Activated CD8-positive, alpha-beta T cell treated with anti-CD3 and anti-CD28 coated beads, Interleukin-2, amount 10 ng/mL, durations not matched to agents 7 days and 5 days (primary cell): Measurements from ENCODE around the gene NGF. TPM values are rescaled to one million over a fixed set of nuclear protein-coding genes. Genes with fewer than 3 reads are reported as not detected.
"Not testable (repeated sequence)": the region's sequence is repeated elsewhere in the genome, so short reads cannot be mapped to it uniquely, and the experiment has no call there.

Experiments used
- ATAC-seq: fragments of 150-1000 bp; cut with Tn5 transposase; one replicate; pipeline ENCODE4 v1.10.0; 2021; ENCODE audit warnings: moderate library complexity
- CTCF ChIA-PET: fragments of 350-600 bp; sonication (Branson Sonifier 250); formaldehyde crosslinking; loops from one replicate; lab custom pipeline; 2021; ENCODE audit warnings: antibody characterized with exemption; lab: Charles Lee
- POLR2A ChIA-PET: fragments of 350-600 bp; sonication (Branson Sonifier 250); formaldehyde crosslinking; loops from one replicate; lab custom pipeline; 2021; ENCODE audit warnings: antibody characterized with exemption; lab: Charles Lee
- DNase-seq: peaks from one replicate; pipeline ENCODE4 v3.0.0-alpha.2; 2020
- H3K27ac Mint-ChIP-seq: one replicate; pipeline ENCODE4 v1.8.0; 2021; ENCODE audit warnings: mild to moderate bottlenecking, mixed read lengths
- H3K27me3 Mint-ChIP-seq: one replicate; pipeline ENCODE4 v1.8.0; 2021; ENCODE audit warnings: low read depth, mixed read lengths
- H3K36me3 Mint-ChIP-seq: one replicate; pipeline ENCODE4 v1.8.0; 2021; ENCODE audit warnings: low read depth, mixed read lengths
- H3K4me1 Mint-ChIP-seq: one replicate; pipeline ENCODE4 v1.8.0; 2021; ENCODE audit warnings: low read depth, mixed read lengths
- H3K4me3 Mint-ChIP-seq: one replicate; pipeline ENCODE4 v1.8.0; 2021; ENCODE audit warnings: mild to moderate bottlenecking, mixed read lengths
- H3K9me3 Mint-ChIP-seq: one replicate; pipeline ENCODE4 v1.8.0; 2022; ENCODE audit warnings: mixed read lengths; ENCODE audit not compliant: insufficient read depth
- total RNA-seq, 2 experiments: library from RNA; stranded (reverse); gene quantifications; one replicate each; pipeline ENCODE4 v1.2.3, GENCODE V29; 2021

NGF gene
- not detected for total RNA-seq

- no peak for ATAC-seq
- peaks cover 28% of the 10 kb centered on the region for H3K27me3 Mint-ChIP-seq
- H3K4me3 Mint-ChIP-seq, result no peak within 1 kb of the TSS
- H3K4me1 Mint-ChIP-seq, result no peaks in the 10 kb centered on the region
- no peak within 1 kb of the TSS for H3K27ac Mint-ChIP-seq
- CTCF ChIA-PET, result no interaction called here
- no peaks in the 10 kb centered on the region for H3K9me3 Mint-ChIP-seq
- DNase-seq, result no peak
- POLR2A ChIA-PET, result no interaction called here
- no peaks in the 10 kb centered on the region for H3K36me3 Mint-ChIP-seq
These were observed at the start of gene NGF for GRCh38 chr1:115337633-115338456. Gene NGF, minus strand, starts transcription at chr1:115338249. Its CDS starts 51,454 bp downstream, at chr1:115286795.

- CTCF ChIA-PET, ATAC-seq, DNase-seq, H3K9me3 Mint-ChIP-seq, H3K4me3 Mint-ChIP-seq, H3K27me3 Mint-ChIP-seq, POLR2A ChIA-PET, H3K27ac Mint-ChIP-seq, H3K4me1 Mint-ChIP-seq, H3K36me3 Mint-ChIP-seq: not testable (repeated sequence)
These were observed 45.4 kb upstream of the NGF start for GRCh38 chr1:115383455-115383854.

GRCh38 chr1:115379943-115380342, 41.9 kb upstream of the NGF start:
- CTCF ChIA-PET, result no interaction called here
- H3K9me3 Mint-ChIP-seq, result no peaks in the 10 kb centered on the region
- no peak overlapping the region for H3K27ac Mint-ChIP-seq
- H3K36me3 Mint-ChIP-seq, result no peaks in the 10 kb centered on the region
- POLR2A ChIA-PET, result no interaction called here
- H3K27me3 Mint-ChIP-seq, result peaks cover 2% of the 10 kb centered on the region
- H3K4me3 Mint-ChIP-seq, result no peak overlapping the region
- no peaks in the 10 kb centered on the region for H3K4me1 Mint-ChIP-seq
- DNase-seq (no peak), ATAC-seq (no peak)

GRCh38 chr1:115377411-115377810, 39.4 kb upstream of the NGF start:
- Mint-ChIP-seq H3K27ac (no peak overlapping the region), H3K9me3 (no peaks in the 10 kb centered on the region), H3K36me3 (no peaks in the 10 kb centered on the region), H3K27me3 (peaks cover 2% of the 10 kb centered on the region), H3K4me3 (no peak overlapping the region), H3K4me1 (no peaks in the 10 kb centered on the region)
- DNase-seq (no peak), ATAC-seq (no peak)
- ChIA-PET CTCF (no interaction called here), POLR2A (no interaction called here)

- Mint-ChIP-seq H3K9me3 (no peaks in the 10 kb centered on the region), H3K36me3 (no peaks in the 10 kb centered on the region), H3K4me3 (no peak overlapping the region), H3K27me3 (no peaks in the 10 kb centered on the region), H3K4me1 (no peaks in the 10 kb centered on the region), H3K27ac (no peak overlapping the region)
- POLR2A ChIA-PET, result no interaction called here
- CTCF ChIA-PET, result no interaction called here
- no peak for ATAC-seq
- no peak for DNase-seq
These were observed 36.5 kb upstream of the NGF start for GRCh38 chr1:115374598-115374997.

- Mint-ChIP-seq H3K27me3 (no peaks in the 10 kb centered on the region), H3K36me3 (no peaks in the 10 kb centered on the region), H3K4me1 (no peaks in the 10 kb centered on the region), H3K4me3 (no peak overlapping the region), H3K27ac (no peak overlapping the region), H3K9me3 (no peaks in the 10 kb centered on the region)
- DNase-seq (no peak), ATAC-seq (no peak)
- CTCF ChIA-PET, result no interaction called here
- POLR2A ChIA-PET, result no interaction called here
These were observed 35.3 kb upstream of the NGF start for GRCh38 chr1:115373305-115373704.

- ChIA-PET POLR2A (no interaction called here), CTCF (no interaction called here)
- H3K4me3 Mint-ChIP-seq, result no peak overlapping the region
- DNase-seq, result no peak
- H3K27ac Mint-ChIP-seq, result no peak overlapping the region
- no peaks in the 10 kb centered on the region for H3K27me3 Mint-ChIP-seq
- peaks cover 5% of the 10 kb centered on the region for H3K9me3 Mint-ChIP-seq
- H3K4me1 Mint-ChIP-seq, result no peaks in the 10 kb centered on the region
- no peaks in the 10 kb centered on the region for H3K36me3 Mint-ChIP-seq
- no peak for ATAC-seq
These were observed 27.7 kb upstream of the NGF start for GRCh38 chr1:115365738-115366137.

- Mint-ChIP-seq H3K9me3 (peaks cover 5% of the 10 kb centered on the region), H3K36me3 (no peaks in the 10 kb centered on the region), H3K4me3 (no peak overlapping the region), H3K4me1 (no peaks in the 10 kb centered on the region), H3K27me3 (no peaks in the 10 kb centered on the region), H3K27ac (no peak overlapping the region)
- ATAC-seq (no peak), DNase-seq (no peak)
- ChIA-PET CTCF (no interaction called here), POLR2A (no interaction called here)
These were observed 26.7 kb upstream of the NGF start for GRCh38 chr1:115364780-115365155.

- no peaks in the 10 kb centered on the region for H3K4me1 Mint-ChIP-seq
- no peaks in the 10 kb centered on the region for H3K27me3 Mint-ChIP-seq
- ATAC-seq (no peak), DNase-seq (no peak)
- POLR2A ChIA-PET, result interaction anchor here (0.6 kb wide), 1 partner anchor 1053 kb away, joined by 3 read pairs; no protein-coding TSS in a partner anchor
- H3K9me3 Mint-ChIP-seq, result peaks cover 5% of the 10 kb centered on the region
- CTCF ChIA-PET, result no interaction called here
- H3K27ac Mint-ChIP-seq, result no peak overlapping the region
- no peak overlapping the region for H3K4me3 Mint-ChIP-seq
- H3K36me3 Mint-ChIP-seq, result no peaks in the 10 kb centered on the region
These were observed 26.2 kb upstream of the NGF start for GRCh38 chr1:115364046-115364779.

- ChIA-PET CTCF (no interaction called here), POLR2A (no interaction called here)
- no peak overlapping the region for H3K27ac Mint-ChIP-seq
- DNase-seq (no peak), ATAC-seq (no peak)
- H3K4me3 Mint-ChIP-seq, result no peak overlapping the region
- no peaks in the 10 kb centered on the region for H3K36me3 Mint-ChIP-seq
- no peaks in the 10 kb centered on the region for H3K4me1 Mint-ChIP-seq
- H3K27me3 Mint-ChIP-seq, result no peaks in the 10 kb centered on the region
- peaks cover 5% of the 10 kb centered on the region for H3K9me3 Mint-ChIP-seq
These were observed 25.1 kb upstream of the NGF start for GRCh38 chr1:115363171-115363570.

- DNase-seq, H3K27ac Mint-ChIP-seq, H3K27me3 Mint-ChIP-seq, ATAC-seq, POLR2A ChIA-PET, CTCF ChIA-PET, H3K4me3 Mint-ChIP-seq, H3K36me3 Mint-ChIP-seq, H3K9me3 Mint-ChIP-seq, H3K4me1 Mint-ChIP-seq: not testable (repeated sequence)
These were observed 22.6 kb upstream of the NGF start for GRCh38 chr1:115360505-115361129.
